Measurements from ENCODE around the gene TSPAN14.

Gene TSPAN14

GRCh38 chr10:80425901-80426300 is 28.2 kb upstream of the TSPAN14 start:
- DNase-seq = no peak

GRCh38 chr10:80427541-80427940 is 26.6 kb upstream of the TSPAN14 start:
- no peak for DNase-seq

GRCh38 chr10:80429521-80429973 is 24.6 kb upstream of the TSPAN14 start:
- DNase-seq = no peak

GRCh38 chr10:80433134-80433533 is 21.0 kb upstream of the TSPAN14 start:
- no peak for DNase-seq

GRCh38 chr10:80436446-80437098 is 17.5 kb upstream of the TSPAN14 start:
- DNase-seq = no peak

GRCh38 chr10:80437227-80437626 is 16.9 kb upstream of the TSPAN14 start:
- DNase-seq = no peak

- no peak for DNase-seq
Measured at GRCh38 chr10:80441831-80442230, 12.3 kb upstream of the TSPAN14 start.

- no peak for DNase-seq
Measured at GRCh38 chr10:80442879-80443278, 11.2 kb upstream of the TSPAN14 start.

- no peak for DNase-seq
Measured at GRCh38 chr10:80443531-80443974, 10.6 kb upstream of the TSPAN14 start.

GRCh38 chr10:80444124-80444523 is 10.0 kb upstream of the TSPAN14 start:
- DNase-seq = no peak

GRCh38 chr10:80444646-80445319 is 9.3 kb upstream of the TSPAN14 start:
- DNase-seq = peak; percentile 72

GRCh38 chr10:80447436-80448190 is 6.5 kb upstream of the TSPAN14 start:
- DNase-seq = no peak

GRCh38 chr10:80448209-80448942 is 5.7 kb upstream of the TSPAN14 start:
- no peak for DNase-seq

GRCh38 chr10:80449520-80449919 is 4.6 kb upstream of the TSPAN14 start:
- no peak for DNase-seq

GRCh38 chr10:80451132-80451531 is 3.0 kb upstream of the TSPAN14 start:
- no peak for DNase-seq

- no peak for DNase-seq
Measured at GRCh38 chr10:80452069-80452468, 2.0 kb upstream of the TSPAN14 start.

GRCh38 chr10:80452640-80453039 is 1.5 kb upstream of the TSPAN14 start:
- DNase-seq = no peak

GRCh38 chr10:80453056-80453841 is 861 bp upstream of the TSPAN14 start:
- no peak for DNase-seq

- DNase-seq = no peak
Measured at GRCh38 chr10:80454513-80455460, 677 bp downstream of the TSPAN14 start.

- DNase-seq = no peak
Measured at GRCh38 chr10:80455461-80456349, 1.6 kb downstream of the TSPAN14 start.

Measured in stimulated activated CD4-positive, alpha-beta T cell treated with anti-CD3 and anti-CD28 coated beads, Interleukin-4, amount 100 ng/mL, for 24 hours (primary cell).